Kidney epithelial cell (primary cell): ENCODE measurements around the gene ACSM3. TPM values are rescaled to one million over a fixed set of nuclear protein-coding genes. Genes with fewer than 3 reads are reported as not detected.

Source experiments
- DNase-seq: peaks from one replicate; pipeline ENCODE4 v3.0.0-alpha.2; 2010; ENCODE audit warnings: low read depth
- H3K27me3 ChIP-seq: 2 replicates; pipeline ENCODE4 v1.6.0; 2011; ENCODE audit warnings: low read length; ENCODE audit not compliant: control insufficient read depth, insufficient read depth
- H3K36me3 ChIP-seq: 2 replicates; pipeline ENCODE4 v1.5.1; 2011; ENCODE audit warnings: low read length; ENCODE audit not compliant: control insufficient read depth, insufficient read depth
- H3K4me3 ChIP-seq: 2 replicates; pipeline ENCODE4 v1.5.1; 2011; ENCODE audit warnings: low read depth, mild to moderate bottlenecking, control low read depth, low read length
- CTCF ChIP-seq: IDR thresholded peaks from 2 replicates; pipeline ENCODE4 v1.5.1; 2011; ENCODE audit warnings: mild to moderate bottlenecking, moderate library complexity, low read length, control low read depth, inconsistent platforms; ENCODE audit not compliant: insufficient read depth, poor library complexity, severe bottlenecking
- total RNA-seq: library from RNA; depleted of rRNA; stranded (reverse); fragments of >200 nt; gene quantifications from 2 replicates; pipeline ENCODE4 v1.2.3, GENCODE V29; 2015

The ACSM3 gene
- total RNA-seq, 1 donor from 2014 or later, result 5.9 TPM

DNA sequence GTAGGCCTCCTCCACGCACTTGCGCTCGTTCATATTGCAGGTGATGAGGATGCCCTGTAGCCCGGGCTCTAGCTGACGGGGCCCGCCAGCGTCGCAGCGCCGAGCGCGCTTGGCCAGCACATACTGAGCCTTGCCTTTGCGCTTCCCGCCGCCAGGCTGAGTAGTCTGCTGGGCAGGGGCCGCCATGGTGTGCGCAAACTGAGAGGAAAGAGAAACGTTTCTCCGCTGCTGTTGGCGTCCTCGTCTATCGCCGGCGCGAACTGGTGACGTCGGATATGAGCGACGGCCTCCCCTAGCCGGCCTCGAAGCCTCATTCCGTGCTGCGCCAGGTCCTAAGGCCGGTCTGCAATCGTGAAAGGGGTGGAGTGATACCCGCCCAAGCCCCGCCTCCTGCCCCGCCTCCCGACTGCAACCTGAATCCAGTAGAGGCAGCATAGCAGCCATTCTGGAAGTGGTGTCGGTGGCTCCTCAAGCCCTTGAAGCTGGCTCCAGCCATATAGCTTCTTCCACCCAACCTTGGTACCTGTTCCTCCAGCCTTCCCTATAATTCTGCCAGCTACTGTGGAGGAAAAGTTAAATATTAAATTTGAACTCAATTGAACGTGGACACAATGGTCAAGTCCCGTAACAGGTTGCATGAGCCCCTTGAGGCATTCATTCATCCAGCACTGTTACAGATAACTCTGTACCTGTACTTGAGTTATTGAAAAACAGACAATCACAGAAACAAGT, 22.1 kb upstream of the ACSM3 start, which contains the start of gene THUMPD1:
TSS of gene THUMPD1 (minus strand) at position 265 of the 732 bp plus-strand sequence. CDS start at position 186, 79 bp downstream.
- peak; percentile 83 for DNase-seq
- peak within 1 kb of the TSS; percentile 98 for H3K4me3 ChIP-seq
- H3K36me3 ChIP-seq, result no peaks in the 10 kb centered on the region
- peak; percentile 22 for TF ChIP-seq CTCF
- H3K27me3 ChIP-seq, result no peaks in the 10 kb centered on the region

GRCh38 chr16:20743591-20743990, 20.2 kb upstream of the ACSM3 start:
- no peak overlapping the region for H3K4me3 ChIP-seq
- no peak for DNase-seq
- no peak for TF ChIP-seq CTCF
- no peaks in the 10 kb centered on the region for H3K27me3 ChIP-seq
- H3K36me3 ChIP-seq, result no peaks in the 10 kb centered on the region

- no peaks in the 10 kb centered on the region for H3K27me3 ChIP-seq
- H3K36me3 ChIP-seq, result no peaks in the 10 kb centered on the region
- DNase-seq, result no peak
- TF ChIP-seq CTCF, result no peak
- H3K4me3 ChIP-seq, result no peak overlapping the region
Measured at GRCh38 chr16:20744922-20745440, 18.8 kb upstream of the ACSM3 start.

DNA sequence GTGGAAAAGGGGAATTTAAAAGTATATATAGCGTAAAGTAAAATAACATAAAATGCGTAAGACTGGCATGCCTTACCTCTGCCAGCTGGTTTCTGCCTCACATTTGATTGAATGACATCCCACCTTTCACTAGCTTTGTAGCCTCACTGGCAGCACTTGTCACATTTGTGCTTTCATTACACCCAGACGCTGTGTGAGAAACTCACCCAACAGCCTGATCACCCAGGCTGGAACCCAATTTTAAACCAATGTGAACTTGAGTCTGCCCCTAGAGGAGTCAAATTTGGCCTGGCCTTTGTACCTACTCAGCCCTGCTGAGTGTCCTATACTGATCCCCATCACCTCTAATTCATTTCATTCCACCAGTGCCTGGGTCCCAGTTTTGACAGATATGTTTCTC, 17.4 kb upstream of the ACSM3 start:
- DNase-seq, result no peak
- Histone ChIP-seq H3K4me3 (no peak overlapping the region), H3K27me3 (no peaks in the 10 kb centered on the region), H3K36me3 (no peaks in the 10 kb centered on the region)
- no peak for TF ChIP-seq CTCF

DNA sequence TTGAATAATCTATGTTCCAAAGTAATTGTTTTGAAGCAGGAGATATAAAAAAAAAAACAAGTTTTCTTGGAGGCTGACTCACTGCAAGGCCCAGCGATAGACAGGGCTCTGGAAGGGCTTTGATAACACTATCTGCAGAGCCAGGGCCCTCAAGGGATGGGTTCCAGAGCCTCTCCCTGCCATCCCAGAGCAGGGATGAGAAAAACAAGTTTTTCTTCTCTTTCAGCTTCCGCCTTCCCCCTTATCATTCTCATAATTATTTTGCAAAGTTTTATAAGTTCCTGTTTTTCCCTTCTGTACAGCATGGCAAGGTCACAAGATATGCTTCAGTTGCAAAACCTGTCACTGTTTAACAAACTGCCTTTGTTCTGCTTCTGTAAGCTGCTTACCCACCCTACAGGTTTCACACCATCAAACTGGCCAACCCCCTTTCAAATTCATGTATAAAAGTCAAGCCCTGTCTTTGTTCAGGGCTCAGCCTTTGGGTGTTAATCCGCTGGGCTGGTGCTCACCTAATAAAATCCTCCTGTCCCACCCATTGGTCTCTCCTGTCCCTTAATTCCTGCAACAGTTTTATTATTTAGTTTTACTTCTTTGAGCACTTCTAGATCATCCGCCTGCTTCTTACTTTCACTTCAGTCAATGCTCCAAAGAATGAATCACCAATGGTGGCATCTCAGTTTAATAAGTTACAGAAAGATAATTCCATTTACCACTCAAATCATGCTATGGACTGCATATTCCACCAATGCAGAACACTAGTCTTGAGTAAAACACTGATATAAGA, 16.6 kb upstream of the ACSM3 start:
- no peaks in the 10 kb centered on the region for H3K36me3 ChIP-seq
- no peaks in the 10 kb centered on the region for H3K27me3 ChIP-seq
- H3K4me3 ChIP-seq, result no peak overlapping the region
- DNase-seq, result no peak
- no peak for TF ChIP-seq CTCF
